Stimulated activated naive CD8-positive, alpha-beta T cell treated with anti-CD3 and anti-CD28 coated beads, Interleukin-15, amount 100 ng/mL, for 72 hours (primary cell): ENCODE data around the gene PSENEN.

Experiments used
- ATAC-seq: fragments of 150-1000 bp; cut with Tn5 transposase; 2 replicates; pipeline ENCODE4 v1.10.0; 2021; ENCODE audit warnings: mild to moderate bottlenecking, moderate library complexity
- DNase-seq, 2 donors: peaks; one replicate each; pipeline ENCODE4 v3.0.0; 2021 to 2022
- H3K27ac Mint-ChIP-seq, 2 donors: one replicate each; pipeline ENCODE4 v1.8.0; 2022; ENCODE audit warnings: mild to moderate bottlenecking in 2 of 2, mixed read lengths in 2 of 2, moderate library complexity in 2 of 2
- H3K27me3 Mint-ChIP-seq: one replicate; pipeline ENCODE4 v1.8.0; 2022; ENCODE audit warnings: mixed read lengths
- H3K4me1 Mint-ChIP-seq: one replicate; pipeline ENCODE4 v1.8.0; 2022; ENCODE audit warnings: mild to moderate bottlenecking, mixed read lengths
- H3K4me3 Mint-ChIP-seq, 2 donors: one replicate each; pipeline ENCODE4 v1.8.0; 2022; ENCODE audit warnings: mild to moderate bottlenecking in 2 of 2, mixed read lengths in 2 of 2, moderate library complexity in 1 of 2
- H3K9me3 Mint-ChIP-seq, 2 donors: one replicate each; pipeline ENCODE4 v1.8.0; 2022; ENCODE audit warnings: mixed read lengths in 2 of 2

PSENEN gene

GRCh38 chr19:35727053-35727955, 18.1 kb upstream of the PSENEN start:
- Mint-ChIP-seq H3K4me1 (peaks cover 23% of the 10 kb centered on the region), H3K9me3 (no peaks in the 10 kb centered on the region), H3K27ac (peak overlapping the region in 1 of 2 donors; percentile 9), H3K27me3 (no peaks in the 10 kb centered on the region), H3K4me3 (no peak overlapping the region)
- DNase-seq (no peak), ATAC-seq (no peak)

- H3K9me3 Mint-ChIP-seq, result no peaks in the 10 kb centered on the region
- no peak overlapping the region for H3K4me3 Mint-ChIP-seq
- peaks cover 17% of the 10 kb centered on the region for H3K4me1 Mint-ChIP-seq
- H3K27me3 Mint-ChIP-seq, result no peaks in the 10 kb centered on the region
- ATAC-seq (no peak), DNase-seq (no peak)
- H3K27ac Mint-ChIP-seq, result peak overlapping the region in 1 of 2 donors; percentile 14
Measured at GRCh38 chr19:35727956-35728706, 17.3 kb upstream of the PSENEN start.

GRCh38 chr19:35729021-35729420, 16.4 kb upstream of the PSENEN start:
- ATAC-seq (no peak), DNase-seq (no peak)
- Mint-ChIP-seq H3K4me3 (no peak overlapping the region), H3K27ac (peak overlapping the region in 1 of 2 donors; percentile 37), H3K4me1 (peaks cover 11% of the 10 kb centered on the region), H3K9me3 (no peaks in the 10 kb centered on the region), H3K27me3 (no peaks in the 10 kb centered on the region)

GRCh38 chr19:35729763-35730162, 15.7 kb upstream of the PSENEN start:
- Mint-ChIP-seq H3K27me3 (no peaks in the 10 kb centered on the region), H3K27ac (no peak overlapping the region), H3K9me3 (no peaks in the 10 kb centered on the region), H3K4me3 (no peak overlapping the region), H3K4me1 (peaks cover 17% of the 10 kb centered on the region)
- ATAC-seq (no peak), DNase-seq (no peak)

GRCh38 chr19:35730326-35730725, 15.1 kb upstream of the PSENEN start:
- Mint-ChIP-seq H3K4me3 (no peak overlapping the region), H3K4me1 (peaks cover 21% of the 10 kb centered on the region), H3K27me3 (no peaks in the 10 kb centered on the region), H3K27ac (peak overlapping the region in 1 of 2 donors; percentile 68), H3K9me3 (no peaks in the 10 kb centered on the region)
- ATAC-seq (no peak), DNase-seq (no peak)

DNA sequence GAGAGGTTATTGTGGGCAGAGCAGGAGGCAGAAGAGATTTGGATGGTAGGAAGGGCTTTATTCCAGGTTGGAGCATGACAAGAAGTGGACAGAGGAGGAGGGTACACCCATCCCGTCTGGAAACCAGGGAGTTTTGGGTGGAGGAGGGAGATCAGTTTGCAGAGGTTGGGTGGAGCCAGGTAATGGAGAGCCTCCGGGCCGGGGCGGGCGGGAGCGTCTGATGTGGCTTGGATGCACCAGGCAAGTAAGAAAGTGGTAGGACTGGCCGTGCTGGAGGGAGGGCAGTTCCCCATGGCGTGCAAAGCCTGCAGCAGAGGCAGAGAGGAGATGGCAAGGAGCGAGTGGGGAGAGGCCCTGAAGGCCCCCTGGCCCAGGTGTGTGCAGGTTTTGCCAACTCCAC, 14.1 kb upstream of the PSENEN start:
- H3K27me3 Mint-ChIP-seq, result no peaks in the 10 kb centered on the region
- H3K4me3 Mint-ChIP-seq, result peak overlapping the region in 1 of 2 donors; percentile 2
- H3K4me1 Mint-ChIP-seq, result peaks cover 23% of the 10 kb centered on the region
- H3K27ac Mint-ChIP-seq, result peak overlapping the region in 1 of 2 donors; percentile 65
- DNase-seq (no peak), ATAC-seq (no peak)
- no peaks in the 10 kb centered on the region for H3K9me3 Mint-ChIP-seq

GRCh38 chr19:35731779-35732405, 13.6 kb upstream of the PSENEN start:
- Mint-ChIP-seq H3K4me3 (no peak overlapping the region), H3K27ac (peak overlapping the region in 1 of 2 donors; percentile 81), H3K4me1 (peaks cover 29% of the 10 kb centered on the region), H3K27me3 (no peaks in the 10 kb centered on the region), H3K9me3 (no peaks in the 10 kb centered on the region)
- ATAC-seq, result no peak
- no peak for DNase-seq

- Mint-ChIP-seq H3K4me3 (no peak overlapping the region), H3K4me1 (peaks cover 36% of the 10 kb centered on the region), H3K27me3 (no peaks in the 10 kb centered on the region), H3K9me3 (no peaks in the 10 kb centered on the region), H3K27ac (peak overlapping the region in 1 of 2 donors; percentile 81)
- DNase-seq (no peak), ATAC-seq (peak; percentile 5)
Measured at GRCh38 chr19:35732540-35733179, 12.8 kb upstream of the PSENEN start.

- ATAC-seq, result no peak
- Mint-ChIP-seq H3K27me3 (no peaks in the 10 kb centered on the region), H3K27ac (peak overlapping the region; percentile 72 to 81), H3K4me3 (no peak overlapping the region), H3K9me3 (no peaks in the 10 kb centered on the region), H3K4me1 (peaks cover 40% of the 10 kb centered on the region)
- DNase-seq, result no peak
Measured at GRCh38 chr19:35733180-35734125, 12.0 kb upstream of the PSENEN start.

GRCh38 chr19:35734273-35734672, 11.2 kb upstream of the PSENEN start:
- peak overlapping the region in 1 of 2 donors; percentile 34 for H3K4me3 Mint-ChIP-seq
- H3K9me3 Mint-ChIP-seq, result no peaks in the 10 kb centered on the region
- no peaks in the 10 kb centered on the region for H3K27me3 Mint-ChIP-seq
- peaks cover 48% of the 10 kb centered on the region for H3K4me1 Mint-ChIP-seq
- ATAC-seq (no peak), DNase-seq (no peak)
- H3K27ac Mint-ChIP-seq, result peak overlapping the region in 1 of 2 donors; percentile 93

GRCh38 chr19:35734889-35735288, 10.6 kb upstream of the PSENEN start:
- ATAC-seq (no peak), DNase-seq (no peak)
- H3K4me1 Mint-ChIP-seq, result peaks cover 54% of the 10 kb centered on the region
- peak overlapping the region; percentile 59 to 93 for H3K27ac Mint-ChIP-seq
- H3K27me3 Mint-ChIP-seq, result no peaks in the 10 kb centered on the region
- no peak overlapping the region for H3K4me3 Mint-ChIP-seq
- H3K9me3 Mint-ChIP-seq, result no peaks in the 10 kb centered on the region

- Mint-ChIP-seq H3K9me3 (no peaks in the 10 kb centered on the region), H3K4me1 (peaks cover 51% of the 10 kb centered on the region), H3K27ac (peak overlapping the region; percentile 41 to 97), H3K27me3 (no peaks in the 10 kb centered on the region), H3K4me3 (peak overlapping the region in 1 of 2 donors; percentile 27)
- DNase-seq (peak in 1 of 2 donors; percentile 37), ATAC-seq (no peak)
Measured at GRCh38 chr19:35736913-35737886, 8.3 kb upstream of the PSENEN start.

DNA sequence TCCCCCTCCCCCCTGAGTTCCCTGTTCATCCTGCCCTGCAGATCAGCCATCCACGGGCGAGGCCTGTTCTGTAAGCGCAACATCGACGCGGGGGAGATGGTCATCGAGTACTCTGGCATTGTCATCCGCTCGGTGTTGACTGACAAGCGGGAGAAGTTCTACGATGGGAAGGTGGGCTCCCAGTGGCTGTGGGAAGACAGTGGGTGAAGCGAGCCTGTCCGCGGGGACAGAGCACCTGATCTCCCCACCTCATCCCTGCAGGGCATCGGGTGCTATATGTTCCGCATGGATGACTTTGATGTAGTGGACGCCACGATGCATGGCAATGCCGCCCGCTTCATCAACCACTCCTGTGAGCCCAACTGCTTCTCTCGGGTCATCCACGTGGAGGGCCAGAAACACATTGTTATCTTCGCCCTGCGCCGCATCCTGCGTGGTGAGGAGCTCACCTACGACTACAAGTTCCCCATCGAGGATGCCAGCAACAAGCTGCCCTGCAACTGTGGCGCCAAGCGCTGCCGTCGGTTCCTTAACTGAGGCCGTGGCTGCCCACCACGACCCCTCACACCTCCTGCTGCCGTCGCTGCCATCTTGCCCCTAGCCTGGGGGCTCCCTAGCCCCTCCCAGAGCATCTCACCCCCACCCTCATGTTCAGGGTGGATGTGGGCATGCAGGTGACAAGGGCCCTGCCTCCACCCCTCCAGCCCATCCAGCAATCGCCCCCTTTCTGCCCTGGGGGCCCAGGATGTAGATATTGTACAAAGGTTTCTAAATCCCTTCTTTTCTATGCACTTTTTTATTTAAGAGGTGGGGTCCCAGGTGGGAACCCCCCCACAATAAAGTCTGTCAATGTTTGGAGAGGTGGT, 7.2 kb upstream of the PSENEN start:
- Mint-ChIP-seq H3K27me3 (no peaks in the 10 kb centered on the region), H3K4me3 (no peak overlapping the region), H3K9me3 (no peaks in the 10 kb centered on the region), H3K4me1 (peaks cover 60% of the 10 kb centered on the region), H3K27ac (peak overlapping the region in 1 of 2 donors; percentile 77)
- no peak for ATAC-seq
- no peak for DNase-seq
